A673 (cell line): ENCODE measurements around the gene LRRC47.

Experiments used
- CTCF ChIP-seq: fragments of 300-800, 200-600 bp; sonication (generic); conservative IDR thresholded peaks from 2 replicates; pipeline ENCODE4 v1.5.1; 2017; ENCODE audit warnings: low read depth, mild to moderate bottlenecking, antibody characterized with exemption, low read length, moderate library complexity, mixed read lengths
- EZH2 ChIP-seq: fragments of 200-600 bp; sonication (generic); IDR thresholded peaks from 2 replicates; pipeline ENCODE4 v1.6.1; 2017; ENCODE audit warnings: borderline replicate concordance, low read depth, mild to moderate bottlenecking, mixed read lengths, antibody characterized with exemption, low read length; ENCODE audit not compliant: poor library complexity, severe bottlenecking

DNA sequence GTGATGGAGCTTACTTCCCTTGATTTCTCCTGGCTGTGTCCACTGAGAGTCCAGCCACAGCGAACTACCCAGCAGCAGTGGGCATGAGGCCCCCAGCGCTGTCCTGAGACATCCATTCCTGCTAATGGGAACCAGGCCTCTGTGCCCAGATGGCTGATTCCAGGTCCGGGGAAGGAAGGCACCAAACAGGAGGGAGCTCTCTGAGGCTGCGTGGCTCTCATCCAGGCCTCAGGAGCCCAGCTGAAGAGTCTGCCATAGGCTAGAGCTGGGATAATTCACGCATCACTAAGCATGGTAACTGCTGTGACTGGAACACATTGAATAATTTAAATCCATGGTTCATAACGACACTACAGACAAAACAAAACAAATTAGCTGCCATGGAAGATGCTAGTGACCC lies 24.7 kb upstream of the LRRC47 start:
- TF ChIP-seq CTCF (no peak), EZH2 (no peak)
